ES-I3 (cell line): ENCODE data around the gene SRP72.

ENCODE experiments used
- H3K36me3 ChIP-seq: 2 replicates; pipeline ENCODE4 v1.6.1; 2013; ENCODE audit warnings: mild to moderate bottlenecking, low read length, control low read depth, moderate library complexity; ENCODE audit not compliant: insufficient read depth
- H3K4me1 ChIP-seq: 2 replicates; pipeline ENCODE4 v1.6.1; 2013; ENCODE audit warnings: mild to moderate bottlenecking, control low read depth, low read length; ENCODE audit not compliant: insufficient read depth
- H3K9ac ChIP-seq: 2 replicates; pipeline ENCODE4 v1.6.1; 2013; ENCODE audit warnings: low read depth, mild to moderate bottlenecking, low read length, moderate library complexity
- H3K9me3 ChIP-seq: 2 replicates; pipeline ENCODE4 v1.6.1; 2013; ENCODE audit warnings: mild to moderate bottlenecking, low read length, moderate library complexity; ENCODE audit not compliant: control insufficient read depth, insufficient read depth

The SRP72 gene

GRCh38 chr4:56544573-56545131, 77.2 kb downstream of the SRP72 start:
- Histone ChIP-seq H3K9ac (peak overlapping the region; percentile 52; the same call in 1 of the 2 replicates), H3K36me3 (no peaks in the 10 kb centered on the region), H3K9me3 (no peaks in the 10 kb centered on the region), H3K4me1 (no peaks in the 10 kb centered on the region)

GRCh38 chr4:56550642-56551041, 83.2 kb downstream of the SRP72 start:
- no peaks in the 10 kb centered on the region for H3K36me3 ChIP-seq
- H3K9me3 ChIP-seq, result no peaks in the 10 kb centered on the region; the same call in 1 of the 2 replicates
- no peaks in the 10 kb centered on the region for H3K4me1 ChIP-seq
- no peak overlapping the region for H3K9ac ChIP-seq

DNA sequence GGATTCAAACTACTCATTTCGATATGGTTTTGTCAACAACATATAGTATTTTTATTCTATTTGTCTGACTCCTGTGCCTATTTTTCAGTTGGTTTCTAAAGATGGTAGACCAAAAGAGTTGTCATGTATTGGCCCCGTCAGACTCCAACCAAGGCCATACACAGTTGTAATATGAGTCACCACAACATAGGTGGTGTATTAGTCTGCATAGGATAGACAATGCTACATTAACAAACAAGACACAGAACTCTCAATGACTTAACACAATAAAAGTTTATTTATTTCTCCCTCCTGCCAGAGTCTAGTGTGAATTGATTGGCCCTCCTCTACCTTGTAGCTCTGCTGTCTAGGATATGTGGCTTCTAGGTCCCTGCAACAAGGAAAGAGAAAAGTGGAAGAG, 84.1 kb downstream of the SRP72 start:
- no peaks in the 10 kb centered on the region for H3K36me3 ChIP-seq
- H3K9me3 ChIP-seq, result no peaks in the 10 kb centered on the region; the same call in 1 of the 2 replicates
- H3K4me1 ChIP-seq, result no peaks in the 10 kb centered on the region
- H3K9ac ChIP-seq, result no peak overlapping the region

- Histone ChIP-seq H3K9me3 (no peaks in the 10 kb centered on the region; the same call in 1 of the 2 replicates), H3K36me3 (no peaks in the 10 kb centered on the region), H3K9ac (no peak overlapping the region), H3K4me1 (no peaks in the 10 kb centered on the region)
Observed at GRCh38 chr4:56552273-56552672, 84.9 kb downstream of the SRP72 start.
